ENCODE data around the gene PDZD4.

The PDZD4 gene

DNA sequence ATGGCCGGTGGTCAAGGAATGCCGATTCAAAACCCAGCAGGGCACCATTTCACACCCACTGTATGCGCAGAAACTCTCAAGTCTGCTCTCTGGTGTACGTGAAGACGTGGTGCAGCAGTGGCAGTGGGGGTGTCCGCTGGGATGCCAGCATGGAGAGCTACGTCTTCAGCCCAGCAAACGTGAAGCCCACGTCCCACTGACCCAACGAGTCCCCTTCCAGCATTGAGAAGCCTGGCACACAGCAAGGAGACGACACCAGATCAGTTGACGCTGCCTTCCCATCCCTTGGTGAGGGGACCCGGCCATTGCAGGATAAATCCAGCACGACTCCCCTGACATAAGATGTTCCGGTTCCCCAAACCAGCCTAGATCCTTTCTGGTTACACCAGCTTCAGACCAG lies 68.5 kb downstream of the PDZD4 start:
- no peaks in the 10 kb centered on the region for H3K27me3 ChIP-seq (replicated peaks; ENCODE audit: control insufficient read depth, insufficient read depth, low read length)
- TF ChIP-seq, protein P1, sequence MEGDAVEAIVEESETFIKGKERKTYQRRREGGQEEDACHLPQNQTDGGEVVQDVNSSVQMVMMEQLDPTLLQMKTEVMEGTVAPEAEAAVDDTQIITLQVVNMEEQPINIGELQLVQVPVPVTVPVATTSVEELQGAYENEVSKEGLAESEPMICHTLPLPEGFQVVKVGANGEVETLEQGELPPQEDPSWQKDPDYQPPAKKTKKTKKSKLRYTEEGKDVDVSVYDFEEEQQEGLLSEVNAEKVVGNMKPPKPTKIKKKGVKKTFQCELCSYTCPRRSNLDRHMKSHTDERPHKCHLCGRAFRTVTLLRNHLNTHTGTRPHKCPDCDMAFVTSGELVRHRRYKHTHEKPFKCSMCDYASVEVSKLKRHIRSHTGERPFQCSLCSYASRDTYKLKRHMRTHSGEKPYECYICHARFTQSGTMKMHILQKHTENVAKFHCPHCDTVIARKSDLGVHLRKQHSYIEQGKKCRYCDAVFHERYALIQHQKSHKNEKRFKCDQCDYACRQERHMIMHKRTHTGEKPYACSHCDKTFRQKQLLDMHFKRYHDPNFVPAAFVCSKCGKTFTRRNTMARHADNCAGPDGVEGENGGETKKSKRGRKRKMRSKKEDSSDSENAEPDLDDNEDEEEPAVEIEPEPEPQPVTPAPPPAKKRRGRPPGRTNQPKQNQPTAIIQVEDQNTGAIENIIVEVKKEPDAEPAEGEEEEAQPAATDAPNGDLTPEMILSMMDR (IDR thresholded peaks at IDR 0.05; ENCODE audit: insufficient read depth, low read length, poor library complexity, severe bottlenecking) = no peak
- no peak for DNase-seq (ENCODE audit: extremely low read depth, insufficient read length)
- no peaks in the 10 kb centered on the region for H3K36me3 ChIP-seq (ENCODE audit: control insufficient read depth, insufficient read depth, low read length)
- no peak overlapping the region for H3K4me3 ChIP-seq (replicated peaks; ENCODE audit: low read depth, low read length)

DNA sequence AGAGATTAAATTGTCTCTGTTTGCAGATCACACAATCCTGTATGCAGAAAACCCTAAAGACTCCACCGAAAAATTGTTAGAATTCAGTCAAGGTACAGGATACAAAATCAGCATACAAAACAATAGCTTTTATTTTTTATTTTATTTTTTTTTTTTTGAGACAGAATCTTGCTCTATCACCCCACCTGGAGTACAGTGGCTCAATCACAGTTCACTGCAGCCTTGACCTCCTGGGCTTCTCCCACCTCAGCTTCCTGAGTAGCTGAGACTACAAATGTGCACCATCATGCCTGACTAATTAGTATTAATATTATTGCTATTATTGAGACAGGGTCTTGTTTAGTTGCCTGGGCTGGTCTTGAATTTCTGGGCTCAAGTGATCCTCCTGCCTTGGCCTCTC lies 75.2 kb downstream of the PDZD4 start:
- no peak for DNase-seq (ENCODE audit: extremely low read depth, insufficient read length)
- TF ChIP-seq, protein P1 (IDR thresholded peaks at IDR 0.05; ENCODE audit: insufficient read depth, low read length, poor library complexity, severe bottlenecking) = no peak
- no peak overlapping the region for H3K4me3 ChIP-seq (replicated peaks; ENCODE audit: low read depth, low read length)

More for the DNA sequence above, 75.2 kb downstream of the PDZD4 start:
- no peaks in the 10 kb centered on the region for H3K27me3 ChIP-seq (replicated peaks; ENCODE audit: control insufficient read depth, insufficient read depth, low read length)
- no peaks in the 10 kb centered on the region for H3K36me3 ChIP-seq (ENCODE audit: control insufficient read depth, insufficient read depth, low read length)

All from GM06990 (cell line).